Smooth muscle cell (in vitro differentiated cells): ENCODE data around the gene NME1. TPM values are rescaled to one million over a fixed set of nuclear protein-coding genes. Genes with fewer than 3 reads are reported as not detected.

ENCODE experiments used
- DNase-seq: peaks from one replicate; lab custom pipeline; 2025; ENCODE audit not compliant: unreplicated experiment; lab: John Stamatoyannopoulos, UW
- H2AFZ ChIP-seq: fragments of 200-600 bp; sonication (generic); 2 replicates; pipeline ENCODE4 v1.6.0; 2016; ENCODE audit warnings: antibody characterized with exemption, low read depth, mild to moderate bottlenecking
- H3F3A ChIP-seq: fragments of 200-600 bp; sonication (generic); 2 replicates; pipeline ENCODE4 v1.6.0; 2017; ENCODE audit warnings: antibody characterized with exemption, low read depth
- H3K27ac ChIP-seq: fragments of 200-600 bp; sonication (generic); 2 replicates; pipeline ENCODE4 v1.5.1; 2016; ENCODE audit warnings: low read depth, mild to moderate bottlenecking
- H3K27me3 ChIP-seq: fragments of 200-600 bp; sonication (generic); 2 replicates; pipeline ENCODE4 v1.6.1; 2016; ENCODE audit warnings: low read depth, mild to moderate bottlenecking
- H3K36me3 ChIP-seq: fragments of 200-600 bp; sonication (generic); 2 replicates; pipeline ENCODE4 v1.5.1; 2016; ENCODE audit warnings: low read depth
- H3K4me1 ChIP-seq: fragments of 200-600 bp; sonication (generic); 2 replicates; pipeline ENCODE4 v1.5.1; 2016; ENCODE audit warnings: low read depth
- H3K4me2 ChIP-seq: fragments of 200-600 bp; sonication (generic); 2 replicates; pipeline ENCODE4 v1.6.0; 2016; ENCODE audit warnings: mild to moderate bottlenecking
- H3K4me3 ChIP-seq: fragments of 200-600 bp; sonication (generic); 2 replicates; pipeline ENCODE4 v1.5.1; 2016; ENCODE audit warnings: mild to moderate bottlenecking
- H3K79me2 ChIP-seq: fragments of 200-600 bp; sonication (generic); 2 replicates; pipeline ENCODE4 v1.6.0; 2016; ENCODE audit warnings: low read depth, mild to moderate bottlenecking
- H3K9ac ChIP-seq: fragments of 200-600 bp; sonication (generic); 2 replicates; pipeline ENCODE4 v1.6.0; 2016; ENCODE audit warnings: low read depth
- H3K9me3 ChIP-seq: fragments of 200-600 bp; sonication (generic); replicated peaks from 2 replicates; pipeline ENCODE4 v1.5.1; 2016; ENCODE audit warnings: low read depth
- H4K20me1 ChIP-seq: fragments of 200-600 bp; sonication (generic); 2 replicates; pipeline ENCODE4 v1.6.0; 2016; ENCODE audit warnings: low read depth
- WGBS: methylation state at CpG from one replicate; pipeline ENCODE4 v1.1.7; 2016; ENCODE audit warnings: low lambda C conversion rate; 5-methylcytosine and 5-hydroxymethylcytosine counted together
- polyA plus RNA-seq: library from polyadenylated mRNA; unstranded; fragments of >200 nt; fragmentation: Nextera tagmentation; extraction: Ambion mirVana; gene quantifications from 2 replicates; pipeline ENCODE4 v1.2.1, GENCODE V29; 2016
- total RNA-seq: library from RNA; depleted of rRNA; stranded (reverse); fragments of >200 nt; gene quantifications from 2 replicates; pipeline ENCODE4 v1.2.3, GENCODE V29; 2014
- TF ChIP-seq, protein P1 (sequence below): fragments of 200-600 bp; sonication (generic); IDR thresholded peaks from 2 replicates; pipeline ENCODE4 v1.5.1; 2017; ENCODE audit warnings: borderline replicate concordance, mild to moderate bottlenecking, antibody characterized with exemption; ENCODE audit not compliant: insufficient read depth, poor library complexity, severe bottlenecking

Gene NME1
- total and polyA plus RNA-seq, 2 experiments from 2014 or later: 119 to 222 TPM

DNA sequence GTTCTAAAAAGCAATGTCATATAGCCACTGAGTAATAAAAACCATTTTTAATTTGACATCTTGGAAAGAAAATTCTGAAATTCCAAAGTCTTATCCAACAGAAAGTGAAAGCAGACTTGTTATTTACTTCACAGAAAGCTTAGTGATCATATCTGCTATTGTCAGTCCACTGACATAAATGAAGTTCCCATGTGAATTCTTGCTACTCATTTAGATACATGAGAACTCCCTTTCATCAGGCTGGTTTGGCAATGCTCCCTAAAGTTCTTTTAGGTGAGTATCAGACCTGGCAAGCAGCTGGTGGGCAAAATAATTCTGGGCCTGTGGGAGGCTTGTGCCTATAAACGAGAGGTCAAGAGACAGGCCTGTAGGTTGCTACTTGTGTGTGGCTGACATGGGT is 36.3 kb downstream of the NME1 start:
- Histone ChIP-seq H3K27ac (no peak overlapping the region), H3K4me3 (no peak overlapping the region)
- WGBS: 100% methylated on average over 1 of the region's 1 CpG

DNA sequence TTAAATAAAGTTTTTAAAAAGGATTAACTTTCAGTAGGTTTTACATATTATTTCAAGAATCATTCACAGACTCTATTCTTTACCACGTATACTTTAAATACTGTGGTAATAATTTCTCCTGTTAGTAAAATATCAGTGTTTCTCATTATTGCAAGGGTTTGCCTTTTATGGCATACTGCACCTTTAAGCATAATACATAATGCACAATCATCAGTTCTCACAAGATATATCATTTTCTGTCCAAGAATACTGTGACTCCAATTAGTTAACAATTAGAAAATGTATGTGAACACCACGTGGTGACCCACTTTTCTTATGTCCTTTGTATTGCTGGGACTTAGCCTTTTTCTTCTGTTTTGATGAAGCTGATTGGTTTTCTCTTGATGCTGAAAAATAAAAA is 38.5 kb downstream of the NME1 start:
- no peaks in the 10 kb centered on the region for H3K27me3 ChIP-seq
- TF ChIP-seq, protein P1, sequence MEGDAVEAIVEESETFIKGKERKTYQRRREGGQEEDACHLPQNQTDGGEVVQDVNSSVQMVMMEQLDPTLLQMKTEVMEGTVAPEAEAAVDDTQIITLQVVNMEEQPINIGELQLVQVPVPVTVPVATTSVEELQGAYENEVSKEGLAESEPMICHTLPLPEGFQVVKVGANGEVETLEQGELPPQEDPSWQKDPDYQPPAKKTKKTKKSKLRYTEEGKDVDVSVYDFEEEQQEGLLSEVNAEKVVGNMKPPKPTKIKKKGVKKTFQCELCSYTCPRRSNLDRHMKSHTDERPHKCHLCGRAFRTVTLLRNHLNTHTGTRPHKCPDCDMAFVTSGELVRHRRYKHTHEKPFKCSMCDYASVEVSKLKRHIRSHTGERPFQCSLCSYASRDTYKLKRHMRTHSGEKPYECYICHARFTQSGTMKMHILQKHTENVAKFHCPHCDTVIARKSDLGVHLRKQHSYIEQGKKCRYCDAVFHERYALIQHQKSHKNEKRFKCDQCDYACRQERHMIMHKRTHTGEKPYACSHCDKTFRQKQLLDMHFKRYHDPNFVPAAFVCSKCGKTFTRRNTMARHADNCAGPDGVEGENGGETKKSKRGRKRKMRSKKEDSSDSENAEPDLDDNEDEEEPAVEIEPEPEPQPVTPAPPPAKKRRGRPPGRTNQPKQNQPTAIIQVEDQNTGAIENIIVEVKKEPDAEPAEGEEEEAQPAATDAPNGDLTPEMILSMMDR: no peak
- no peak for DNase-seq
- peaks cover 17% of the 10 kb centered on the region for H3K36me3 ChIP-seq
- H2AFZ ChIP-seq: no peak overlapping the region
- 92% methylated on average over 2 of the region's 2 CpGs for WGBS
- H3K4me3 ChIP-seq: no peak overlapping the region
- no peak overlapping the region for H3K4me2 ChIP-seq
- H3F3A ChIP-seq: no peaks in the 10 kb centered on the region
- H3K79me2 ChIP-seq: no peaks in the 10 kb centered on the region
- H3K9ac ChIP-seq: no peak overlapping the region
- H4K20me1 ChIP-seq: no peaks in the 10 kb centered on the region
- H3K27ac ChIP-seq: no peak overlapping the region
- no peaks in the 10 kb centered on the region for H3K9me3 ChIP-seq
- no peaks in the 10 kb centered on the region for H3K4me1 ChIP-seq

More for the DNA sequence above, 36.3 kb downstream of the NME1 start:
- DNase-seq: no peak
- Histone ChIP-seq H3K79me2 (no peaks in the 10 kb centered on the region), H3K4me1 (no peaks in the 10 kb centered on the region), H3K36me3 (peaks cover 17% of the 10 kb centered on the region), H3F3A (no peaks in the 10 kb centered on the region), H2AFZ (no peak overlapping the region), H3K9ac (no peak overlapping the region), H3K27me3 (no peaks in the 10 kb centered on the region), H3K4me2 (no peak overlapping the region), H3K9me3 (no peaks in the 10 kb centered on the region), H4K20me1 (no peaks in the 10 kb centered on the region)
- TF ChIP-seq, protein P1: no peak

DNA sequence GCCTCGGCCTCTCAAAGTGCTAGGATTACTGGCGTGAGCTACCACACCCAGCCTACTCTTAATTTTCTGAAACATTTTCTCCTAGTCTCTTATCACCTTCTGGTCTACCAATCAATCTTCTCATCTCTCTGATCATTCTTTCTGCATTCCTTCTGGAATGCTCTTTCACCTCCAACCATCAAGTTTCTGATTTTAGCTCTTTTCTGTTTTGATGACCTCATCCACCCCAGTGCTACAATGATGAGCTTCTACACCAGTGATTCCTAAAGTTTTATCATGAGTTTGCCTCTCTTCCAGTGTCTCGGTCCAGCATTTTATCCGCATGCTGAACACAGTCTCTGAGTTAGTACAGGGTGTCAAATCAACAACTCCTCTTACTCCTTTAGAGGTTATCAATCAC is 44.4 kb downstream of the NME1 start:
- WGBS: over 99% methylated on average over 4 of the region's 4 CpGs
- DNase-seq: no peak
- H3K4me2 ChIP-seq: no peak overlapping the region
- no peak overlapping the region for H3K27ac ChIP-seq
- H3K79me2 ChIP-seq: no peaks in the 10 kb centered on the region
- peaks cover 12% of the 10 kb centered on the region for H3K36me3 ChIP-seq
- no peak overlapping the region for H2AFZ ChIP-seq
- H3K4me3 ChIP-seq: no peak overlapping the region
- no peaks in the 10 kb centered on the region for H3K9me3 ChIP-seq
- no peaks in the 10 kb centered on the region for H3F3A ChIP-seq
- TF ChIP-seq, protein P1: no peak
- no peaks in the 10 kb centered on the region for H3K27me3 ChIP-seq
- H3K4me1 ChIP-seq: no peaks in the 10 kb centered on the region
- no peak overlapping the region for H3K9ac ChIP-seq
- no peaks in the 10 kb centered on the region for H4K20me1 ChIP-seq

DNA sequence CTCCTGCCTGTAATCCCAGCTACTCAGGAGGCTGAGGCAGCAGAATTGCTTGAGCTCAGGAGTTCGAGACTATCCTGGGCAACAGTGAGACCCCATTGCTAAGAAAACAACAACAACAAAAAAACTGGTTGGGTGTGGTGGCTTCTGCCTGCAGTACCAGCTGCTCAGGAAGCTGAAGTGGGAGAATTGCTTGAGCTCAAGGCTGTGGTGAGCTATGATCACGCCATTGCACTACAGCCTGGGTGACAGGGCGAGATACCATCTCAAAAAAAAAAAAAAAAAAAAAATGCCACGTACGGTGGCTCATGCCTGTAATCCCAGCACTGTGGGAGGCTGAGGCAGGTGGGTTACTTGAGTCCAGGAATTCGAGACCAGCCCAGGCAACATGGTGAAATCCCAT is 46.9 kb downstream of the NME1 start:
- no peak overlapping the region for H3K4me3 ChIP-seq
- H3K27ac ChIP-seq: no peak overlapping the region
- H3K9me3 ChIP-seq: no peaks in the 10 kb centered on the region
- no peaks in the 10 kb centered on the region for H3K79me2 ChIP-seq
- no peak overlapping the region for H2AFZ ChIP-seq
- no peaks in the 10 kb centered on the region for H3F3A ChIP-seq
- peaks cover 19% of the 10 kb centered on the region for H3K36me3 ChIP-seq
- DNase-seq: no peak
- H3K27me3 ChIP-seq: no peaks in the 10 kb centered on the region
- TF ChIP-seq, protein P1: no peak
- H3K9ac ChIP-seq: no peak overlapping the region
- no peak overlapping the region for H3K4me2 ChIP-seq
- H3K4me1 ChIP-seq: no peaks in the 10 kb centered on the region
- 86% methylated on average over 6 of the region's 6 CpGs for WGBS
- H4K20me1 ChIP-seq: no peaks in the 10 kb centered on the region
